ENCODE data around the gene ARMC3. TPM values are rescaled to one million over a fixed set of nuclear protein-coding genes. Genes with fewer than 3 reads are reported as not detected.

Gene ARMC3
- total RNA-seq, 1 donor from 2014 or later = not detected

DNA sequence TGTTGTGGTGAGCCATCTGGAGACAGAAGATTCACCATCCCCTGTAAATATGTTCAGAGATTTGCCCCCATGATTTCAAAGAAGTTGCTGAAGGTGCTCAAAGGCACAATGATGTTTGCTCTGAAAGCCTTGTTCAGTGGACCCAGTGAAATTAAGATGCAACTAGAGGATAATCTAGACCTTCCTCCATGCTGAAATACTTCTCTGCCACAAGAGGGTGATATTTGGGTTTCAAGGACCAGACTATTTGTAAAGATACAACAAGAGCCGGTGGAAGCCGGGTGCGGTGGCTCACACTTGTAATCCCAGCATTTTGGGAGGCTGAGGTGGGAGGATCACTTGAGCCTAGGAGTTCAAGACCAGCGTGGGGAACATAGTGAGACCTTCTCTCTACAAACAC lies 154.0 kb downstream of the ARMC3 start:
- Mint-ChIP-seq H3K9me3 (ENCODE audit: unreplicated experiment) (no peaks in the 10 kb centered on the region), H3K4me1 (ENCODE audit: unreplicated experiment) (no peaks in the 10 kb centered on the region), H3K27me3 (ENCODE audit: unreplicated experiment) (peaks cover 62% of the 10 kb centered on the region), H3K36me3 (ENCODE audit: unreplicated experiment) (no peaks in the 10 kb centered on the region), H3K4me3 (ENCODE audit: unreplicated experiment) (no peak overlapping the region), H3K27ac (ENCODE audit: unreplicated experiment) (no peak overlapping the region)
- no peak for DNase-seq (ENCODE audit: extremely low spot score, unreplicated experiment)
- TF ChIP-seq, protein P1, sequence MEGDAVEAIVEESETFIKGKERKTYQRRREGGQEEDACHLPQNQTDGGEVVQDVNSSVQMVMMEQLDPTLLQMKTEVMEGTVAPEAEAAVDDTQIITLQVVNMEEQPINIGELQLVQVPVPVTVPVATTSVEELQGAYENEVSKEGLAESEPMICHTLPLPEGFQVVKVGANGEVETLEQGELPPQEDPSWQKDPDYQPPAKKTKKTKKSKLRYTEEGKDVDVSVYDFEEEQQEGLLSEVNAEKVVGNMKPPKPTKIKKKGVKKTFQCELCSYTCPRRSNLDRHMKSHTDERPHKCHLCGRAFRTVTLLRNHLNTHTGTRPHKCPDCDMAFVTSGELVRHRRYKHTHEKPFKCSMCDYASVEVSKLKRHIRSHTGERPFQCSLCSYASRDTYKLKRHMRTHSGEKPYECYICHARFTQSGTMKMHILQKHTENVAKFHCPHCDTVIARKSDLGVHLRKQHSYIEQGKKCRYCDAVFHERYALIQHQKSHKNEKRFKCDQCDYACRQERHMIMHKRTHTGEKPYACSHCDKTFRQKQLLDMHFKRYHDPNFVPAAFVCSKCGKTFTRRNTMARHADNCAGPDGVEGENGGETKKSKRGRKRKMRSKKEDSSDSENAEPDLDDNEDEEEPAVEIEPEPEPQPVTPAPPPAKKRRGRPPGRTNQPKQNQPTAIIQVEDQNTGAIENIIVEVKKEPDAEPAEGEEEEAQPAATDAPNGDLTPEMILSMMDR (IDR thresholded peaks at IDR 0.05) = peak; percentile 12

Other genes starting within 250 kb of the ARMC3 start
- gene PIP4K2A, start 213.5 kb upstream of the ARMC3 start, total RNA-seq = 41.1 and 52.7 TPM in 2 replicates
- gene MSRB2, start 167.5 kb downstream of the ARMC3 start, total RNA-seq = 11.8 and 15.5 TPM in 2 replicates

All from osteocyte (in vitro differentiated cells).